K562 (cell line): ENCODE data around the gene C1orf21. TPM values are rescaled to one million over a fixed set of nuclear protein-coding genes. Genes with fewer than 3 reads are reported as not detected.

ENCODE experiments used
- ATAC-seq: fragments of 200-7000 bp; cut with Tn5 transposase; 3 replicates; pipeline ENCODE4 v1.9.1; 2020; ENCODE audit warnings: moderate library complexity
- BruUV-seq: library from RNA; stranded (reverse); fragments of 400-500 nt; replicated peaks from 2 replicates; lab custom pipeline; 2021; lab: Mats Ljungman, UMichigan
- CTCF ChIA-PET: fragments of 300-600 bp; formaldehyde crosslinking; extraction: SDS; loops from one replicate; lab custom pipeline; 2021; ENCODE audit warnings: low intra/inter-chr PET ratio; lab: Yijun Ruan, JAX
- POLR2A ChIA-PET: fragments of 300-600, 350-650 bp; sonication (Branson Sonifier 250); formaldehyde crosslinking; extraction: SDS; loops from one replicate; lab custom pipeline; 2021; ENCODE audit warnings: antibody characterized with exemption, inconsistent platforms; lab: Yijun Ruan, JAX
- DNase-seq, 4 experiments: peaks; one replicate each; pipeline versions ENCODE4 v3.0.0 to v3.0.0-alpha.2; 2011 to 2018; ENCODE audit warnings: low spot score in 3 of 4, mixed read lengths in 3 of 4; ENCODE audit errors: extremely low read depth in 1 of 4
- FAIRE-seq: peaks from 2 replicates; lab custom pipeline; 2011; peaks lifted over from hg19 to GRCh38; lab: Jason Lieb, UNC
- H2AFZ ChIP-seq: 2 replicates; pipeline ENCODE4 v1.6.0; 2011; ENCODE audit warnings: low read depth, low read length, control low read depth, inconsistent platforms
- H3K27ac ChIP-seq: fragments of 200-600 bp; 3 replicates; pipeline ENCODE4 v1.8.0; 2011; ENCODE audit warnings: low read depth, mild to moderate bottlenecking, control low read depth, inconsistent platforms, low read length, moderate library complexity, mixed read lengths; ENCODE audit errors: extremely low read depth
- H3K27me3 ChIP-seq, 2 experiments: fragments of 300-600 bp in 1 of 2; 2 replicates in 1 of 2; 3 replicates in 1 of 2; pipeline versions ENCODE4 v1.6.0 to v1.8.0; 2011; ENCODE audit warnings: inconsistent platforms in 2 of 2, low read length in 2 of 2, mild to moderate bottlenecking in 1 of 2, mixed read lengths in 1 of 2, moderate library complexity in 1 of 2; ENCODE audit not compliant: control insufficient read depth in 2 of 2, insufficient read depth in 2 of 2
- H3K36me3 ChIP-seq: fragments of 300-600 bp; 3 replicates; pipeline ENCODE4 v1.8.0; 2011; ENCODE audit warnings: mild to moderate bottlenecking, low read length, inconsistent platforms; ENCODE audit not compliant: control insufficient read depth, insufficient read depth
- H3K4me1 ChIP-seq, 2 experiments: fragments of 200-600 bp in 1 of 2; replicated peaks in 1 of 2; 2 replicates in 1 of 2; 3 replicates in 1 of 2; pipeline versions ENCODE4 v1.5.1 to v1.8.0; 2011; ENCODE audit warnings: inconsistent platforms in 2 of 2, low read length in 2 of 2, mild to moderate bottlenecking in 1 of 2, mixed read lengths in 1 of 2, moderate library complexity in 1 of 2; ENCODE audit not compliant: control insufficient read depth in 2 of 2, insufficient read depth in 2 of 2
- H3K4me2 ChIP-seq: 2 replicates; pipeline ENCODE4 v1.6.1; 2011; ENCODE audit warnings: low read length, control low read depth, inconsistent platforms, mixed read lengths; ENCODE audit not compliant: insufficient read depth
- H3K4me3 ChIP-seq: fragments of 200-600 bp; sonication (generic), shearing (Covaris generic); 2 replicates; pipeline ENCODE4 v1.5.1; 2016; ENCODE audit warnings: control low read depth, inconsistent platforms
- H3K79me2 ChIP-seq: fragments of 200-600 bp; 3 replicates; pipeline ENCODE4 v1.8.0; 2011; ENCODE audit warnings: low read length, inconsistent platforms; ENCODE audit not compliant: control insufficient read depth, insufficient read depth
- H3K9ac ChIP-seq, 2 experiments: 2 replicates each; pipeline versions ENCODE4 v1.6.0 to v1.6.1; 2011; ENCODE audit warnings: low read depth in 2 of 2, low read length in 2 of 2, control low read depth in 1 of 2, inconsistent platforms in 1 of 2, mild to moderate bottlenecking in 1 of 2, mixed read lengths in 1 of 2; ENCODE audit not compliant: insufficient read depth in 1 of 2
- H3K9me1 ChIP-seq: one replicate; pipeline ENCODE4 v1.6.0; 2011; ENCODE audit warnings: inconsistent platforms, mild to moderate bottlenecking, low read length, moderate library complexity; ENCODE audit not compliant: control insufficient read depth, insufficient read depth
- H3K9me3 ChIP-seq: replicated peaks from 2 replicates; pipeline ENCODE4 v1.5.1; 2011; ENCODE audit warnings: low read depth, low read length, inconsistent platforms; ENCODE audit not compliant: control insufficient read depth, insufficient read depth
- H4K20me1 ChIP-seq: replicated peaks from 2 replicates; pipeline ENCODE4 v1.6.1; 2011; ENCODE audit warnings: low read length, inconsistent platforms, mixed read lengths; ENCODE audit not compliant: control insufficient read depth, insufficient read depth
- DMBX1 ChIP-seq: fragments of 250-450 bp; sonication (Bioruptor Pico); IDR thresholded peaks from 2 replicates; pipeline ENCODE4 v1.8.0; 2022; ENCODE audit warnings: inconsistent platforms, mild to moderate bottlenecking, moderate library complexity, borderline replicate concordance
- GABPA ChIP-seq: fragments of 200-800 bp; sonication (Bioruptor generic); conservative IDR thresholded peaks from 2 replicates; pipeline ENCODE4 v1.6.1; 2016; ENCODE audit warnings: low read depth, missing genetic modification characterization, missing compliant biosample characterization
- HDAC8 ChIP-seq: fragments of 450-650 bp; IDR thresholded peaks from 2 replicates; pipeline ENCODE4 v1.6.1; 2016; ENCODE audit warnings: mild to moderate bottlenecking, missing genetic modification characterization, moderate library complexity, missing compliant biosample characterization
- JUNB ChIP-seq: fragments of 450-650 bp; formaldehyde crosslinking; conservative IDR thresholded peaks from 2 replicates; pipeline ENCODE4 v1.4.0; 2020; ENCODE audit warnings: mild to moderate bottlenecking
- NFIC ChIP-seq: fragments of 450-650 bp; IDR thresholded peaks from 2 replicates; pipeline ENCODE4 v1.6.1; 2017; ENCODE audit warnings: mild to moderate bottlenecking, inconsistent platforms
- PHB2 ChIP-seq: fragments of 450-650 bp; IDR thresholded peaks from 2 replicates; pipeline ENCODE4 v1.6.1; 2017; ENCODE audit warnings: low read depth
- SIN3A ChIP-seq, 2 experiments: fragments of 150-350 bp in 1 of 2; IDR thresholded peaks; 2 replicates each; pipeline ENCODE4 v1.6.1; 2011 to 2016; ENCODE audit warnings: borderline replicate concordance in 2 of 2, low read depth in 2 of 2, low read length in 2 of 2, mild to moderate bottlenecking in 2 of 2, moderate library complexity in 2 of 2; ENCODE audit not compliant: control insufficient read depth in 1 of 2
- TAF9B ChIP-seq: fragments of 450-650 bp; IDR thresholded peaks from 2 replicates; pipeline ENCODE4 v1.6.1; 2018; ENCODE audit warnings: mild to moderate bottlenecking; ENCODE audit not compliant: partially characterized antibody
- WGBS: fragments of 100-300 bp; shearing (Covaris generic); methylation state at CpG from one replicate; pipeline ENCODE4 v1.1.6; 2016; ENCODE audit warnings: low coverage, mixed read lengths; ENCODE audit not compliant: insufficient coverage; ENCODE audit errors: missing lambda C conversion rate; 5-methylcytosine and 5-hydroxymethylcytosine counted together
- in situ Hi-C: fragments of 300-500 bp; cut with MboI; formaldehyde crosslinking; loops from 4 replicates; pipeline ENCODE4 v1.15.0; 2018; ENCODE audit warnings: inconsistent platforms, mixed read lengths
- intact Hi-C: fragments of 100-400 bp; cut with micrococcal nuclease; formaldehyde crosslinking; loops from 2 replicates; pipeline ENCODE4 v1.14.2; 2022
- polyA plus RNA-seq, 8 experiments: library from polyadenylated mRNA; depleted of rRNA in 4 of 8; stranded (reverse) in 5 of 8; unstranded in 3 of 8; fragments of >200 nt; fragmentation: Nextera tagmentation in 2 of 8; fragmentation: Illumina TruSeq in 1 of 8; extraction: Ambion mirVana in 2 of 8; extraction: Trizol in 1 of 8; gene quantifications; 2 replicates each; pipeline versions ENCODE4 v1.2.1 to v1.2.3, GENCODE V29; 2011 to 2014; ENCODE audit warnings: inconsistent platforms in 1 of 8, missing spikeins in 1 of 8
- total RNA-seq, 7 experiments: library from RNA; depleted of rRNA in 6 of 7; stranded (reverse); fragments of >200 nt in 6 of 7; fragmentation: Illumina TruSeq in 2 of 7; extraction: Trizol in 2 of 7; gene quantifications; 2 replicates each; pipeline versions ENCODE4 v1.2.1 to v1.2.3, GENCODE V29; 2011 to 2021; ENCODE audit warnings: low replicate concordance in 1 of 7
- TF ChIP-seq, protein P1 (sequence below): fragments of 450-650 bp; IDR thresholded peaks from 2 replicates; pipeline ENCODE4 v1.6.1; 2017; ENCODE audit warnings: antibody characterized with exemption
- TF ChIP-seq, protein P2 (sequence below): fragments of 200-800 bp; sonication (Bioruptor generic); IDR thresholded peaks from 2 replicates; pipeline ENCODE4 v1.6.1; 2017; ENCODE audit warnings: missing genetic modification characterization, missing compliant biosample characterization

The C1orf21 gene
- total and polyA plus RNA-seq, 9 of the 15 experiments (the other 6 are each of a cell fraction or from before 2014, with no cell fraction given), result under 0.01 to 0.31 (median 0.07) TPM

DNA sequence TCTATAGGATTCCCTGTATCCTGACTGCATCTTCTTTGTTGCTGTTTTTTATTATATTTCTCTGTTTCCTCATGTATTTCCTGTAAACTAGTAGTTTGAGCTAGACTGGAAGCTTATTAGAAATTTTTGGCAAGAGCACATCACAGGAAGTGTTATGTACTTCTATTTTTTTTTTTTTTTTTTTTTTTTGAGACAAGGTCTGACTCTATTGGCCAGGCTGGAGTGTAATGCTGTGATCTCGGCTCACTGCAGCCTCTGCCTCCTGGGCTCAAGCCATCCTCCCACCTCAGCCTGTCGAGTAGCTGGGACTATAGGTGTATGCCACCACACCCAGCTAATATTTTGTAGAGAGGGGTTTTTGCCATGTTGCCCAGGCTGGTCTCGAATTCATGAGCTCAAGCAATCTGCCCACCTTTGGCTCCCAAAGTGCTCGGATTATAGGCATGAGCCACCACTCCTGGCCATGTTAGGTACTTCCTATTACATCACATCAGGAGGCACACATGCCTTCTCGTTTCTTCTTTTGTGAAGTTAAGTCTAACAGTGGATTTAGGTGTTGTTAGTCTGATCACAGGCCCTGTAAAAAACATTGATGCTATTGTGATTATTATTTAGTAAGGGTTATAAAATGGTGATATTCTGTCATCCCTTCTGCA lies 12.5 kb downstream of the C1orf21 start:
- H3K4me3 ChIP-seq, result no peak overlapping the region
- no peak overlapping the region for H3K27ac ChIP-seq
- ChIA-PET POLR2A (interaction anchor here (1.5 kb wide), 1 partner anchor 13 kb away, joined by 3 read pairs; the partner anchor contains the start of gene C1orf21), CTCF (no interaction called here)
- no peak overlapping the region for H2AFZ ChIP-seq
- no peak overlapping the region for H3K9ac ChIP-seq
- H3K4me2 ChIP-seq, result no peak overlapping the region
- intact Hi-C loops, result no loop called here
- H3K36me3 ChIP-seq, result no peaks in the 10 kb centered on the region
- no peaks in the 10 kb centered on the region for H4K20me1 ChIP-seq
- no peaks in the 10 kb centered on the region for H3K4me1 ChIP-seq
- no peak for DNase-seq
- H3K79me2 ChIP-seq, result no peaks in the 10 kb centered on the region
- H3K9me3 ChIP-seq, result no peaks in the 10 kb centered on the region
- TF ChIP-seq PHB2 (no peak), JUNB (CRISPR knock-in tag) (no peak), GABPA (no peak), NFIC (no peak), DMBX1 (CRISPR knock-in tag) (no peak), TAF9B (no peak), HDAC8 (tag) (no peak), SIN3A (IDR thresholded peaks at IDR 0.05; ENCODE audit: borderline replicate concordance in 2 of 2, control insufficient read depth in 1 of 2, low read depth in 2 of 2, low read length in 2 of 2) (no peak)
- TF ChIP-seq, protein P1, sequence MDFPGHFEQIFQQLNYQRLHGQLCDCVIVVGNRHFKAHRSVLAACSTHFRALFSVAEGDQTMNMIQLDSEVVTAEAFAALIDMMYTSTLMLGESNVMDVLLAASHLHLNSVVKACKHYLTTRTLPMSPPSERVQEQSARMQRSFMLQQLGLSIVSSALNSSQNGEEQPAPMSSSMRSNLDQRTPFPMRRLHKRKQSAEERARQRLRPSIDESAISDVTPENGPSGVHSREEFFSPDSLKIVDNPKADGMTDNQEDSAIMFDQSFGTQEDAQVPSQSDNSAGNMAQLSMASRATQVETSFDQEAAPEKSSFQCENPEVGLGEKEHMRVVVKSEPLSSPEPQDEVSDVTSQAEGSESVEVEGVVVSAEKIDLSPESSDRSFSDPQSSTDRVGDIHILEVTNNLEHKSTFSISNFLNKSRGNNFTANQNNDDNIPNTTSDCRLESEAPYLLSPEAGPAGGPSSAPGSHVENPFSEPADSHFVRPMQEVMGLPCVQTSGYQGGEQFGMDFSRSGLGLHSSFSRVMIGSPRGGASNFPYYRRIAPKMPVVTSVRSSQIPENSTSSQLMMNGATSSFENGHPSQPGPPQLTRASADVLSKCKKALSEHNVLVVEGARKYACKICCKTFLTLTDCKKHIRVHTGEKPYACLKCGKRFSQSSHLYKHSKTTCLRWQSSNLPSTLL, result no peak
- TF ChIP-seq, protein P2, sequence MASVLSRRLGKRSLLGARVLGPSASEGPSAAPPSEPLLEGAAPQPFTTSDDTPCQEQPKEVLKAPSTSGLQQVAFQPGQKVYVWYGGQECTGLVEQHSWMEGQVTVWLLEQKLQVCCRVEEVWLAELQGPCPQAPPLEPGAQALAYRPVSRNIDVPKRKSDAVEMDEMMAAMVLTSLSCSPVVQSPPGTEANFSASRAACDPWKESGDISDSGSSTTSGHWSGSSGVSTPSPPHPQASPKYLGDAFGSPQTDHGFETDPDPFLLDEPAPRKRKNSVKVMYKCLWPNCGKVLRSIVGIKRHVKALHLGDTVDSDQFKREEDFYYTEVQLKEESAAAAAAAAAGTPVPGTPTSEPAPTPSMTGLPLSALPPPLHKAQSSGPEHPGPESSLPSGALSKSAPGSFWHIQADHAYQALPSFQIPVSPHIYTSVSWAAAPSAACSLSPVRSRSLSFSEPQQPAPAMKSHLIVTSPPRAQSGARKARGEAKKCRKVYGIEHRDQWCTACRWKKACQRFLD, result no peak
- FAIRE-seq, result no peak
- peaks cover 0 to 4% of the 10 kb centered on the region in 2 experiments; a peak in 2 of 5 replicates for H3K27me3 ChIP-seq
- WGBS, result 0% methylated on average over 5 of the region's 5 CpGs
- in situ Hi-C loops, result no loop called here
- H3K9me1 ChIP-seq, result no peaks in the 10 kb centered on the region
- no peak; the same call in 2 of the 3 replicates for ATAC-seq
- no TSS peak for BruUV-seq
